Measurements from ENCODE around the gene SPATA45.
A peak's percentile ranks its signal among the peaks of the same experiment; 100 is the strongest.
"Not testable (repeated sequence)": the region's sequence is repeated elsewhere in the genome, so short reads cannot be mapped to it uniquely, and the experiment has no call there.

The SPATA45 gene

GRCh38 chr1:212847549-212847948 lies at the start of gene SPATA45:
SPATA45 (minus strand) TSS chr1:212847649; CDS start chr1:212836149, 11,500 bp downstream.
- DNase-seq, result no peak

GRCh38 chr1:212892108-212892507 lies 44.7 kb upstream of the SPATA45 start:
- no peak for DNase-seq

- DNase-seq, result no peak
These were observed 37.1 kb upstream of the SPATA45 start for GRCh38 chr1:212884592-212884991.

- DNase-seq, result no peak
These were observed 32.7 kb upstream of the SPATA45 start for GRCh38 chr1:212879947-212880690.

- no peak for DNase-seq
These were observed 31.0 kb upstream of the SPATA45 start for GRCh38 chr1:212878418-212878817.

GRCh38 chr1:212873518-212873917 lies 26.1 kb upstream of the SPATA45 start:
- no peak for DNase-seq

GRCh38 chr1:212871976-212872375 lies 24.5 kb upstream of the SPATA45 start:
- no peak for DNase-seq

GRCh38 chr1:212867192-212867591 lies 19.7 kb upstream of the SPATA45 start:
- no peak for DNase-seq

GRCh38 chr1:212864201-212864600 lies 16.8 kb upstream of the SPATA45 start:
- no peak for DNase-seq

GRCh38 chr1:212863345-212863744 lies 15.9 kb upstream of the SPATA45 start:
- not testable (repeated sequence) for DNase-seq

GRCh38 chr1:212862111-212862690 lies 14.8 kb upstream of the SPATA45 start:
- DNase-seq, result no peak

GRCh38 chr1:212860713-212861581 lies 13.5 kb upstream of the SPATA45 start:
- DNase-seq, result no peak

- no peak for DNase-seq
These were observed 11.2 kb upstream of the SPATA45 start for GRCh38 chr1:212858461-212859265.

- DNase-seq, result peak; percentile 100
These were observed 10.6 kb upstream of the SPATA45 start, which contains the start of gene FLVCR1 for GRCh38 chr1:212857992-212858460. FLVCR1 (plus strand) TSS chr1:212858275; CDS start chr1:212858453, 178 bp downstream.

GRCh38 chr1:212856755-212857154 lies 9.3 kb upstream of the SPATA45 start:
- no peak for DNase-seq

- no peak for DNase-seq
These were observed 6.2 kb upstream of the SPATA45 start for GRCh38 chr1:212853658-212854057.

GRCh38 chr1:212852105-212852688 lies 4.7 kb upstream of the SPATA45 start:
- no peak for DNase-seq

- DNase-seq, result not testable (repeated sequence)
These were observed 2.9 kb downstream of the SPATA45 start for GRCh38 chr1:212844521-212844920.

- no peak for DNase-seq
These were observed 9.3 kb downstream of the SPATA45 start for GRCh38 chr1:212838145-212838544.

- not testable (repeated sequence) for DNase-seq
These were observed 13.9 kb downstream of the SPATA45 start for GRCh38 chr1:212833211-212834207.

GRCh38 chr1:212828395-212828794 lies 19.1 kb downstream of the SPATA45 start:
- DNase-seq, result no peak
